SK-N-SH treated with all-trans-retinoic acid at 6 μM for 48 hours (cell line): ENCODE results near the gene PHF21B.

Experiments
- PATZ1 ChIP-seq: fragments of 250-450 bp; sonication (Bioruptor Pico); IDR thresholded peaks from 2 replicates; pipeline ENCODE4 v1.8.0; 2020; ENCODE audit warnings: mild to moderate bottlenecking, moderate library complexity, borderline replicate concordance
- TCF4 ChIP-seq: fragments of 250-450 bp; sonication (Bioruptor Pico); IDR thresholded peaks from 2 replicates; pipeline ENCODE4 v1.8.0; 2021; ENCODE audit warnings: mild to moderate bottlenecking, moderate library complexity, borderline replicate concordance
- ZFP3 ChIP-seq: fragments of 250-450 bp; sonication (Bioruptor Pico); IDR thresholded peaks from 2 replicates; pipeline ENCODE4 v1.5.0; 2020; ENCODE audit warnings: mild to moderate bottlenecking, moderate library complexity
- ZNF565 ChIP-seq: fragments of 450-650 bp; formaldehyde crosslinking; conservative IDR thresholded peaks from 2 replicates; pipeline ENCODE4 v1.5.0; 2020; ENCODE audit warnings: low read depth, mild to moderate bottlenecking, moderate library complexity
- TF ChIP-seq, protein P1 (sequence below): fragments of 250-450 bp; sonication (Bioruptor Pico); IDR thresholded peaks from 2 replicates; pipeline ENCODE4 v1.5.1; 2021; ENCODE audit warnings: mild to moderate bottlenecking, moderate library complexity

GRCh38 chr22:44933666-44934453, 75.9 kb downstream of the PHF21B start:
- no peak for TF ChIP-seq ZNF565 (CRISPR knock-in tag)
- TF ChIP-seq ZFP3 (CRISPR knock-in tag) = no peak
- TF ChIP-seq, protein P1, sequence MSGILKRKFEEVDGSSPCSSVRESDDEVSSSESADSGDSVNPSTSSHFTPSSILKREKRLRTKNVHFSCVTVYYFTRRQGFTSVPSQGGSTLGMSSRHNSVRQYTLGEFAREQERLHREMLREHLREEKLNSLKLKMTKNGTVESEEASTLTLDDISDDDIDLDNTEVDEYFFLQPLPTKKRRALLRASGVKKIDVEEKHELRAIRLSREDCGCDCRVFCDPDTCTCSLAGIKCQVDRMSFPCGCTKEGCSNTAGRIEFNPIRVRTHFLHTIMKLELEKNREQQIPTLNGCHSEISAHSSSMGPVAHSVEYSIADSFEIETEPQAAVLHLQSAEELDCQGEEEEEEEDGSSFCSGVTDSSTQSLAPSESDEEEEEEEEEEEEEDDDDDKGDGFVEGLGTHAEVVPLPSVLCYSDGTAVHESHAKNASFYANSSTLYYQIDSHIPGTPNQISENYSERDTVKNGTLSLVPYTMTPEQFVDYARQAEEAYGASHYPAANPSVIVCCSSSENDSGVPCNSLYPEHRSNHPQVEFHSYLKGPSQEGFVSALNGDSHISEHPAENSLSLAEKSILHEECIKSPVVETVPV (CRISPR knock-in tag) = no peak
- no peak for TF ChIP-seq PATZ1 (CRISPR knock-in tag)
- TF ChIP-seq TCF4 (CRISPR knock-in tag) = no peak
